CD4-positive, alpha-beta T cell (primary cell): ENCODE data around the gene ZNF697. TPM values are rescaled to one million over a fixed set of nuclear protein-coding genes. Genes with fewer than 3 reads are reported as not detected.
A peak's percentile ranks its signal among the peaks of the same experiment; 100 is the strongest.

Experiments
- ATAC-seq: fragments of 200-7000 bp; cut with Tn5 transposase; one replicate; pipeline ENCODE4 v1.10.0; 2022; ENCODE audit warnings: mild to moderate bottlenecking; ENCODE audit not compliant: poor library complexity
- CTCF ChIA-PET: fragments of 350-600 bp; sonication (Branson Sonifier 250); formaldehyde crosslinking; loops from one replicate; lab custom pipeline; 2021; ENCODE audit warnings: antibody characterized with exemption, inconsistent platforms; lab: Charles Lee
- POLR2A ChIA-PET: fragments of 350-600 bp; sonication (Branson Sonifier 250); formaldehyde crosslinking; loops from one replicate; lab custom pipeline; 2021; ENCODE audit warnings: antibody characterized with exemption, inconsistent platforms; lab: Charles Lee
- DNase-seq, 14 experiments: peaks; one replicate each; pipeline ENCODE4 v3.0.0-alpha.2; 2013 to 2020; ENCODE audit warnings: mixed read lengths in 2 of 14
- H3K27ac ChIP-seq, 2 donors: one replicate each; pipeline versions ENCODE4 v1.5.1 to v1.7.0; 2013; ENCODE audit warnings: low read length in 2 of 2, low read depth in 1 of 2, mild to moderate bottlenecking in 1 of 2
- H3K27me3 ChIP-seq, 2 experiments: 1 replicate in 1 of 2; 2 replicates in 1 of 2; pipeline versions ENCODE4 v1.6.1 to v1.7.0; 2013; ENCODE audit warnings: low read length in 2 of 2, control low read depth in 1 of 2, mild to moderate bottlenecking in 1 of 2, moderate library complexity in 1 of 2; ENCODE audit not compliant: insufficient read depth in 2 of 2, control insufficient read depth in 1 of 2
- H3K36me3 ChIP-seq: one replicate; pipeline ENCODE4 v1.6.1; 2013; ENCODE audit warnings: low read length, control low read depth; ENCODE audit not compliant: insufficient read depth
- H3K4me1 ChIP-seq: one replicate; pipeline ENCODE4 v1.6.1; 2013; ENCODE audit warnings: low read length, control low read depth; ENCODE audit not compliant: insufficient read depth
- H3K4me3 ChIP-seq: one replicate; pipeline ENCODE4 v1.5.1; 2013; ENCODE audit warnings: mild to moderate bottlenecking, low read length, moderate library complexity
- H3K9me3 ChIP-seq, 2 experiments: 1 replicate in 1 of 2; 2 replicates in 1 of 2; pipeline versions ENCODE4 v1.6.1 to v1.7.0; 2013; ENCODE audit warnings: low read length in 2 of 2, mild to moderate bottlenecking in 2 of 2, control low read depth in 1 of 2, moderate library complexity in 1 of 2; ENCODE audit not compliant: control insufficient read depth in 1 of 2, insufficient read depth in 1 of 2
- H3K27ac Mint-ChIP-seq: one replicate; pipeline ENCODE4 v1.8.0; 2020; ENCODE audit warnings: mixed read lengths
- H3K27me3 Mint-ChIP-seq: one replicate; pipeline ENCODE4 v1.8.0; 2021; ENCODE audit warnings: mixed read lengths
- H3K36me3 Mint-ChIP-seq: one replicate; pipeline ENCODE4 v1.8.0; 2021; ENCODE audit warnings: low read depth, mixed read lengths
- H3K4me1 Mint-ChIP-seq: one replicate; pipeline ENCODE4 v1.8.0; 2021; ENCODE audit warnings: low read depth, mixed read lengths
- H3K4me3 Mint-ChIP-seq: one replicate; pipeline ENCODE4 v1.8.0; 2020; ENCODE audit warnings: mild to moderate bottlenecking, mixed read lengths
- H3K9me3 Mint-ChIP-seq: one replicate; pipeline ENCODE4 v1.8.0; 2020; ENCODE audit warnings: mixed read lengths
- intact Hi-C, 2 experiments: fragments of 100-400 bp; cut with DNase I in 1 of 2; cut with micrococcal nuclease in 1 of 2; formaldehyde crosslinking; loops; one replicate each; pipeline versions ENCODE4 v1.15.1 to v1.9.0; 2023 to 2025; cut with DNase I, micrococcal nuclease
- total RNA-seq, 174 experiments: library from RNA in 2 of 174; stranded (reverse) in 2 of 174; gene quantifications; one replicate each; pipeline ENCODE4 v1.2.3 and lab custom pipeline; 2021 to 2026
- TF ChIP-seq, protein P1 (sequence below): fragments of 200-600 bp; IDR thresholded peaks from one replicate; pipeline ENCODE4 v1.8.0; 2022; ENCODE audit warnings: antibody characterized with exemption, mild to moderate bottlenecking

Gene ZNF697
- total RNA-seq, 2 experiments from 2014 or later = 0.05 to 0.06 TPM

GRCh38 chr1:119593805-119594204, 54.3 kb downstream of the ZNF697 start:
- TF ChIP-seq, protein P1, sequence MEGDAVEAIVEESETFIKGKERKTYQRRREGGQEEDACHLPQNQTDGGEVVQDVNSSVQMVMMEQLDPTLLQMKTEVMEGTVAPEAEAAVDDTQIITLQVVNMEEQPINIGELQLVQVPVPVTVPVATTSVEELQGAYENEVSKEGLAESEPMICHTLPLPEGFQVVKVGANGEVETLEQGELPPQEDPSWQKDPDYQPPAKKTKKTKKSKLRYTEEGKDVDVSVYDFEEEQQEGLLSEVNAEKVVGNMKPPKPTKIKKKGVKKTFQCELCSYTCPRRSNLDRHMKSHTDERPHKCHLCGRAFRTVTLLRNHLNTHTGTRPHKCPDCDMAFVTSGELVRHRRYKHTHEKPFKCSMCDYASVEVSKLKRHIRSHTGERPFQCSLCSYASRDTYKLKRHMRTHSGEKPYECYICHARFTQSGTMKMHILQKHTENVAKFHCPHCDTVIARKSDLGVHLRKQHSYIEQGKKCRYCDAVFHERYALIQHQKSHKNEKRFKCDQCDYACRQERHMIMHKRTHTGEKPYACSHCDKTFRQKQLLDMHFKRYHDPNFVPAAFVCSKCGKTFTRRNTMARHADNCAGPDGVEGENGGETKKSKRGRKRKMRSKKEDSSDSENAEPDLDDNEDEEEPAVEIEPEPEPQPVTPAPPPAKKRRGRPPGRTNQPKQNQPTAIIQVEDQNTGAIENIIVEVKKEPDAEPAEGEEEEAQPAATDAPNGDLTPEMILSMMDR = no peak
- Mint-ChIP-seq H3K4me3 (no peak overlapping the region), H3K27me3 (peaks cover 2% of the 10 kb centered on the region), H3K9me3 (no peaks in the 10 kb centered on the region), H3K27ac (no peak overlapping the region), H3K4me1 (no peaks in the 10 kb centered on the region), H3K36me3 (no peaks in the 10 kb centered on the region)
- ChIA-PET POLR2A (no interaction called here), CTCF (no interaction called here)
- peaks cover 0 to 2% of the 10 kb centered on the region in 2 experiments for H3K27me3 ChIP-seq
- DNase-seq (peak in 1 of 14 experiments; percentile 17), ATAC-seq (no peak)
- no peaks in the 10 kb centered on the region for H3K36me3 ChIP-seq
- intact Hi-C loops = no loop called here
- no peak overlapping the region for H3K27ac ChIP-seq
- H3K4me3 ChIP-seq = no peak overlapping the region
- H3K4me1 ChIP-seq = no peaks in the 10 kb centered on the region
- no peaks in the 10 kb centered on the region for H3K9me3 ChIP-seq

DNA sequence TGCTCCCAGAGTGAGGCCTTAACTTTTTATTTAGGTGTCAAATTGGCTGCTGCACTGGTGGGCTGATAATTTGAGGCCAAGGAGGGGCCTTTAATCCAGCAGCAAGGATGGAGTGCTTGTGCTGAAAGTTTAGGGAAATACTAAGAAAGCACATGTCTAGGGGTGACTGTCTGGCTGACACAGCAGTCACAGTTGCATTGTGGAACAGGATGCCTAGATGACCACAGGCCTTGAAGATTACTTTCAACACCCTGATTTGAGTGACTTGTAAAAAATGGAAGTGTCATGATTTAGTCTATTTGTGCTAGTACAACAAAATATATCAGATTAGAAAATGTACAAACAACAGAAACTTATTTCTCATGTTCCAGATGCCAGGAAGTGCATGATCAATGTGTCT, 57.7 kb downstream of the ZNF697 start:
- Histone ChIP-seq H3K4me3 (no peak overlapping the region), H3K4me1 (no peaks in the 10 kb centered on the region), H3K27ac (no peak overlapping the region), H3K36me3 (no peaks in the 10 kb centered on the region), H3K9me3 (no peaks in the 10 kb centered on the region), H3K27me3 (peaks cover 0 to 2% of the 10 kb centered on the region in 2 experiments)
- Mint-ChIP-seq H3K36me3 (no peaks in the 10 kb centered on the region), H3K27ac (no peak overlapping the region), H3K9me3 (no peaks in the 10 kb centered on the region), H3K4me1 (no peaks in the 10 kb centered on the region), H3K4me3 (no peak overlapping the region), H3K27me3 (peaks cover 6% of the 10 kb centered on the region)
- no peak for ATAC-seq
- TF ChIP-seq, protein P1 = no peak
- ChIA-PET POLR2A (no interaction called here), CTCF (interaction anchor here (1.1 kb wide), 1 partner anchor 9 kb away, joined by 3 read pairs; no protein-coding TSS in a partner anchor)
- peak in 1 of 14 experiments; percentile 13 for DNase-seq
- intact Hi-C loops = no loop called here

DNA sequence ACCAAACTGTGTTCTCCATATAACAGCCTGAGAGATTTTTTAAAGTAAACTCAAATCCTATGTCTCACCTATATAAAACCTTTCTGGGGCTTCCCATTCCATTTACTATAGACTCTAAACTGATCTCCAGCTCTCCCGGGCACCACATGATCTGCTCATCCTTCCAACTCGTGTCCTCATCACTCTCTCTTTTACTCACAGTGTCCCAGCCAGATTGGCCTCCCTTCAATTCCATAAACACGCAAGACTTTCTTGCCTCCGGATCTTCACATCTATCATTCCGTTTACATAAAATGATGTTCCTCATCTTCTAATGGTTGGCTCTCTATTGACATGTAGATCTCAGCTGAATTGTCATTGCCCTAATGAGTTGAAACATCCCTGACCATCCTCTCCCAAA, 59.4 kb downstream of the ZNF697 start:
- no peak overlapping the region for H3K27ac Mint-ChIP-seq
- Histone ChIP-seq H3K27ac (no peak overlapping the region), H3K27me3 (peaks cover 0 to 2% of the 10 kb centered on the region in 2 experiments), H3K9me3 (no peaks in the 10 kb centered on the region), H3K4me1 (no peaks in the 10 kb centered on the region), H3K36me3 (no peaks in the 10 kb centered on the region), H3K4me3 (no peak overlapping the region)
- no peak for ATAC-seq
- no peaks in the 10 kb centered on the region for H3K9me3 Mint-ChIP-seq
- POLR2A ChIA-PET = no interaction called here
- CTCF ChIA-PET = no interaction called here
- H3K4me3 Mint-ChIP-seq = no peak overlapping the region
- peaks cover 6% of the 10 kb centered on the region for H3K27me3 Mint-ChIP-seq
- no peaks in the 10 kb centered on the region for H3K4me1 Mint-ChIP-seq
- DNase-seq = no peak
- no peaks in the 10 kb centered on the region for H3K36me3 Mint-ChIP-seq
- TF ChIP-seq, protein P1 = no peak
- intact Hi-C loops = no loop called here
